SJCRH30 (cell line): Measurements from ENCODE around the gene TOMT. TPM values are rescaled to one million over a fixed set of nuclear protein-coding genes. Genes with fewer than 3 reads are reported as not detected.

Experiments used
- DNase-seq, 2 experiments: peaks; one replicate each; pipeline ENCODE4 v3.0.0-alpha.2; 2015 to 2020
- H3K27ac ChIP-seq: fragments of 250-450 bp; sonication (Bioruptor Pico); 2 replicates; pipeline ENCODE4 v1.5.1; 2020; ENCODE audit warnings: mild to moderate bottlenecking, moderate library complexity
- H3K27me3 ChIP-seq: fragments of 250-450 bp; sonication (Bioruptor Pico); 2 replicates; pipeline ENCODE4 v1.5.1; 2020; ENCODE audit warnings: mild to moderate bottlenecking, moderate library complexity
- H3K36me3 ChIP-seq: fragments of 250-450 bp; sonication (Bioruptor Pico); 2 replicates; pipeline ENCODE4 v1.5.1; 2020; ENCODE audit warnings: mild to moderate bottlenecking, moderate library complexity
- H3K4me1 ChIP-seq: fragments of 250-450 bp; sonication (Bioruptor Pico); 2 replicates; pipeline ENCODE4 v1.5.1; 2020; ENCODE audit warnings: mild to moderate bottlenecking, moderate library complexity
- H3K4me3 ChIP-seq: fragments of 250-450 bp; sonication (Bioruptor Pico); 2 replicates; pipeline ENCODE4 v1.5.1; 2020; ENCODE audit warnings: mild to moderate bottlenecking, moderate library complexity
- H3K9me3 ChIP-seq: fragments of 250-450 bp; sonication (Bioruptor Pico); replicated peaks from 2 replicates; pipeline ENCODE4 v1.5.1; 2020; ENCODE audit warnings: mild to moderate bottlenecking, moderate library complexity
- total RNA-seq: library from RNA; depleted of rRNA; stranded (reverse); fragments of >200 nt; shearing (Covaris generic); gene quantifications from 2 replicates; pipeline ENCODE4 v1.2.3, GENCODE V29; 2014

The TOMT gene
- total RNA-seq, 1 experiment from 2014 or later, result not detected

DNA sequence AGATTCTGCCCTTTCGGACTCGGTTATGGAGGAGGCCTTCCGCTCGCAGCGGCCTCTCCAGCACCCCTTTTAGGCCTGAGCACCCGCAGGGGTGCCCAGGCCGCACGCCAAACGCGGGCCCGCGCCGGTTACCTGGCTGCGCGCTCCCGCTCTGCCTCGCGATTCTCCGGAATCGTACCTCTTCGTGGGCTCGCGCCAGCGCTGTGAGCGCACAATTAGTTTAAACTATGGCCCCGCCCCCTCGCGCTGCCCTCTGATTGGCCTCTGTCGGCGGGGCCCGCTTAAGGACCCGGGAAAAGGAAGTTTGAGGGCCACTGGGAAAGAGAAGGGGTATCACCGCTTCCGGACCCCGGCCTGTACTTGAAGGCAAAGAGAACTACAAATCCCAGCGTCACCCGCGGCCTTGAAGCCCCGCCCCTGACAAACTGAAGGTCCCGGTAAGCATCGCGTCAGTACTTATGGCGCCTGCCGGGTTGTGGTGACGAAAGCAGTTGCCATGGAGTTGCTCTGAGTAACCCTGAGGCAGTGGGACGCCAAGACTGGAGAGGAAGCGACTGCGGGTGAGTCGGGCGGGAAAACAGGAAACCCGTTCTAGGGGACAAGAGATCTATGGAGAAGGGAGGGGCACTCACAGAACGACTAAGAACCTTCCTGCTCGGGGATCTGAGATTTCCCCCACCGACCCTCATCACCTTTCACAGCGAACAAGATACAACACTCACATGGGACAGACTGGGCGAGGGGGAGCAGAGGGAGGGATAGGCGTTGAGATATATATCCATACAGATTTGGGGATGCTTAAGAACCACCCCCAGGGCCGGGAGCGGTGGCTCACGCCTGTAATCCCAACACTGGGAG lies 25.2 kb upstream of the TOMT start, which contains the start of the genes LRRC51 and NUMA1:
Gene LRRC51 (plus strand): TSS at position 525 of the 858 bp plus-strand sequence. CDS start 8,234 bp downstream, outside the sequence.
Gene NUMA1 (minus strand): TSS at position 217 of the 858 bp plus-strand sequence. CDS start 44,599 bp downstream, outside the sequence.
- peak within 1 kb of the TSS; percentile 80 for H3K4me3 ChIP-seq
- H3K9me3 ChIP-seq, result no peaks in the 10 kb centered on the region
- H3K36me3 ChIP-seq, result peaks cover 5% of the 10 kb centered on the region; the same call in 1 of the 2 replicates
- peaks cover 8% of the 10 kb centered on the region; the same call in 1 of the 2 replicates for H3K4me1 ChIP-seq
- H3K27ac ChIP-seq, result peak within 1 kb of the TSS; percentile 82
- H3K27me3 ChIP-seq, result no peaks in the 10 kb centered on the region
- peak; percentile 99 to 100 for DNase-seq

DNA sequence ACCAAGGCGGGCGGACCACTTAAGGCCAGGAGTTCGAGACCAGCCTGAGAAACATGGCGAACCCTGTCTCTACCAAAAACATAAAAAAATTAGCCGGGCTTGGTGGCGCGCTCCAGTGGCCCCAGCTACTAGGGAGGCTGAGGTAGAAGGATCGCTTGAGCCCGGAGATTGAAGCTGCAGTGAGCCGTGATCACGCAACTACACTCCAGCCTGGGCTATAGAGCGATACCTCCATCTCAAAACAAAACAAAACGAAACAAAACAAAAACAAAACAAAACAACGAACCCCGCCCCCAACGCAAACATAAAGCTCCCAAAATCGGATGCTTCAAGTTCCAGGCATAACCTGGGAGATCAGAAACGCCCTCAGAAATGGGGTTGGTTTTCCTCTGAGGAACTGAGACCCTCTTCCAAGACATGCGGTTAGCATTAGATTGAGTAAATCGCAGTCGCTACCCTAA lies 24.5 kb upstream of the TOMT start:
- H3K27me3 ChIP-seq, result no peaks in the 10 kb centered on the region
- peak overlapping the region; percentile 80 for H3K4me3 ChIP-seq
- peaks cover 11% of the 10 kb centered on the region for H3K4me1 ChIP-seq
- peak overlapping the region; percentile 65 for H3K27ac ChIP-seq
- no peak for DNase-seq
- no peaks in the 10 kb centered on the region for H3K36me3 ChIP-seq
- H3K9me3 ChIP-seq, result no peaks in the 10 kb centered on the region

- Histone ChIP-seq H3K4me3 (no peak overlapping the region), H3K27me3 (no peaks in the 10 kb centered on the region), H3K36me3 (no peaks in the 10 kb centered on the region), H3K27ac (no peak overlapping the region), H3K4me1 (peaks cover 14% of the 10 kb centered on the region), H3K9me3 (no peaks in the 10 kb centered on the region)
- no peak for DNase-seq
These were observed 23.8 kb upstream of the TOMT start for GRCh38 chr11:72081821-72082453.

- peaks cover 13% of the 10 kb centered on the region for H3K4me1 ChIP-seq
- DNase-seq, result no peak
These were observed 22.3 kb upstream of the TOMT start for GRCh38 chr11:72083414-72083813.

GRCh38 chr11:72084076-72084475 lies 21.6 kb upstream of the TOMT start:
- Histone ChIP-seq H3K27me3 (no peaks in the 10 kb centered on the region), H3K9me3 (no peaks in the 10 kb centered on the region), H3K27ac (no peak overlapping the region), H3K36me3 (no peaks in the 10 kb centered on the region), H3K4me1 (peaks cover 6% of the 10 kb centered on the region), H3K4me3 (no peak overlapping the region)
- no peak for DNase-seq

More at GRCh38 chr11:72083414-72083813, 22.3 kb upstream of the TOMT start:
- H3K4me3 ChIP-seq, result no peak overlapping the region
- H3K9me3 ChIP-seq, result no peaks in the 10 kb centered on the region
- H3K27ac ChIP-seq, result no peak overlapping the region
- no peaks in the 10 kb centered on the region for H3K27me3 ChIP-seq
- no peaks in the 10 kb centered on the region for H3K36me3 ChIP-seq

GRCh38 chr11:72084965-72085364 lies 20.8 kb upstream of the TOMT start:
- DNase-seq, result no peak
- Histone ChIP-seq H3K4me1 (peaks cover 6% of the 10 kb centered on the region; the same call in 1 of the 2 replicates), H3K27ac (no peak overlapping the region), H3K4me3 (no peak overlapping the region), H3K36me3 (no peaks in the 10 kb centered on the region), H3K27me3 (no peaks in the 10 kb centered on the region), H3K9me3 (no peaks in the 10 kb centered on the region)

- peak in 1 of 2 experiments; percentile 56 for DNase-seq
- Histone ChIP-seq H3K27ac (no peak overlapping the region), H3K9me3 (no peaks in the 10 kb centered on the region)
These were observed 19.9 kb upstream of the TOMT start for GRCh38 chr11:72085621-72086351.

GRCh38 chr11:72088076-72088808 lies 17.5 kb upstream of the TOMT start:
- DNase-seq, result no peak
- H3K36me3 ChIP-seq, result no peaks in the 10 kb centered on the region
- no peak overlapping the region for H3K27ac ChIP-seq

More at GRCh38 chr11:72085621-72086351, 19.9 kb upstream of the TOMT start:
- H3K36me3 ChIP-seq, result no peaks in the 10 kb centered on the region
- H3K27me3 ChIP-seq, result no peaks in the 10 kb centered on the region
- peaks cover 6% of the 10 kb centered on the region; the same call in 1 of the 2 replicates for H3K4me1 ChIP-seq
- H3K4me3 ChIP-seq, result no peak overlapping the region

GRCh38 chr11:72091292-72091691 lies 14.4 kb upstream of the TOMT start:
- DNase-seq, result peak; percentile 40 to 66
- no peaks in the 10 kb centered on the region for H3K27me3 ChIP-seq
- no peaks in the 10 kb centered on the region for H3K9me3 ChIP-seq

More at GRCh38 chr11:72088076-72088808, 17.5 kb upstream of the TOMT start:
- H3K4me3 ChIP-seq, result no peak overlapping the region
- peaks cover 6% of the 10 kb centered on the region; the same call in 1 of the 2 replicates for H3K4me1 ChIP-seq
- no peaks in the 10 kb centered on the region for H3K27me3 ChIP-seq
- no peaks in the 10 kb centered on the region for H3K9me3 ChIP-seq

GRCh38 chr11:72098741-72099140 lies 7.0 kb upstream of the TOMT start:
- Histone ChIP-seq H3K9me3 (no peaks in the 10 kb centered on the region), H3K36me3 (peaks cover 4% of the 10 kb centered on the region; the same call in 1 of the 2 replicates), H3K27me3 (no peaks in the 10 kb centered on the region), H3K4me3 (no peak overlapping the region), H3K4me1 (peaks cover 3% of the 10 kb centered on the region; the same call in 1 of the 2 replicates), H3K27ac (no peak overlapping the region)
- no peak for DNase-seq

More at GRCh38 chr11:72091292-72091691, 14.4 kb upstream of the TOMT start:
- Histone ChIP-seq H3K4me3 (no peak overlapping the region), H3K27ac (no peak overlapping the region), H3K4me1 (peaks cover 3% of the 10 kb centered on the region; the same call in 1 of the 2 replicates), H3K36me3 (no peaks in the 10 kb centered on the region)

- Histone ChIP-seq H3K4me3 (no peak overlapping the region), H3K9me3 (no peaks in the 10 kb centered on the region), H3K27ac (no peak overlapping the region), H3K36me3 (peaks cover 4% of the 10 kb centered on the region; the same call in 1 of the 2 replicates), H3K4me1 (peaks cover 7% of the 10 kb centered on the region; the same call in 1 of the 2 replicates), H3K27me3 (no peaks in the 10 kb centered on the region)
- DNase-seq, result no peak
These were observed 5.7 kb upstream of the TOMT start for GRCh38 chr11:72100009-72100408.

- Histone ChIP-seq H3K4me3 (no peak overlapping the region), H3K27ac (no peak overlapping the region), H3K9me3 (no peaks in the 10 kb centered on the region)
These were observed 5.3 kb upstream of the TOMT start for GRCh38 chr11:72100462-72100861.

DNA sequence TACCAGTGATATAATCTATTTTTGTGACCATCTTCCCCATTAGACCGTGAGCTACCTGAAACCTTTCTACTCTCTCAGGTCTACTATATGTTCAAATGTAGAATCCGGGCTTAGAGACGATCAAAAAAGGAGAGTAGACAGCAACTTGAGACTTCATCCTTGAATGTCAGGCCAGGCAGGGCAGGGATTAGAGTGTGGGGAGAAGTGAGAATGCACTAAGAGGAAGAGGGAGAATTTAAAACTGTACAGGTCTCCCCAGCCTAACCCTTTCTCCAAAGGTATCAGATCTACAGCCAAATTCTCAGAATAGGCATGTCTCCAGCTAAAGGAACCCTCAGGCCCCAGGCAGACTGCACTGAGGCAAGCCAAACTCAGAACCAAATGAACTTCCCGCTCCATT lies 3.6 kb upstream of the TOMT start:
- Histone ChIP-seq H3K27me3 (no peaks in the 10 kb centered on the region), H3K9me3 (no peaks in the 10 kb centered on the region), H3K36me3 (peaks cover 4% of the 10 kb centered on the region; the same call in 1 of the 2 replicates), H3K27ac (peak overlapping the region; percentile 90), H3K4me1 (peaks cover 7% of the 10 kb centered on the region; the same call in 1 of the 2 replicates), H3K4me3 (peak overlapping the region; percentile 96)
- no peak for DNase-seq

More at GRCh38 chr11:72100462-72100861, 5.3 kb upstream of the TOMT start:
- H3K27me3 ChIP-seq, result no peaks in the 10 kb centered on the region
- no peak for DNase-seq
- H3K36me3 ChIP-seq, result peaks cover 4% of the 10 kb centered on the region; the same call in 1 of the 2 replicates
- peaks cover 7% of the 10 kb centered on the region; the same call in 1 of the 2 replicates for H3K4me1 ChIP-seq
